ENCODE data around the gene TPP1.

- TF ChIP-seq CTCF (conservative IDR thresholded peaks at IDR 0.05; ENCODE audit: low read depth, low read length) (no peak), EZH2phosphoT487 (IDR thresholded peaks at IDR 0.05; ENCODE audit: borderline replicate concordance, low read length) (no peak), EZH2 (IDR thresholded peaks at IDR 0.05; ENCODE audit: low read length, unreplicated experiment) (no peak)
Measured at GRCh38 chr11:6653656-6654055, 34.4 kb upstream of the TPP1 start.

Measured in PC-3 (cell line).